Measurements from ENCODE around the gene C3orf18. TPM values are rescaled to one million over a fixed set of nuclear protein-coding genes. Genes with fewer than 3 reads are reported as not detected.

C3orf18 gene
- polyA plus RNA-seq, 1 donor (not counting 4 experiments of a cell fraction or from before 2014, with no cell fraction given): 1.4 TPM

DNA sequence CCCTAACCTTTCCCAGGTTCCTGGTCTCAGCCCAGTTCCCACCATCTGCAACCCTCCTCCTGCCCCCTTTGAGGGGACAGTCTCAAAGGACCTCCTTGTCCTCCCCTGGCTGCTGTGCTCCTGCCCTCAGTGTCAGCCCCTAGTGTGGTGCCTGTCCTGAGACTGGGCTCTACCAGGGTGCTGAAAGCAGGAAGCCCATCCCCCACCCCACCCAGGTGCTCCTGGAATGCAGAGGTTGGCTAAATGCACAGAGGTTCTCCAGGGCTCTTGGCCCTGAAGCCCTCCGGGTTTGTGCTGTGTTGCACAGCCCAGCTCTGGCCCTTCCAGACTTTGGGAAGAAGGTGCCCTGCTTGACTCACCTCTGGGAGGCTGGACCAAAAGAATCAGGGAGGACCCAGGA is 21.8 kb downstream of the C3orf18 start:
- dilution Hi-C loops (cut with MboI; ENCODE audit: extremely low pct_ligation_motif_present, low sequenced_read_pairs): no loop called here
- Histone ChIP-seq H3K9ac (ENCODE audit: control insufficient read depth, extremely low read depth, insufficient read depth, low read length) (no peak overlapping the region), H3K9me1 (ENCODE audit: control insufficient read depth, extremely low read depth, insufficient read depth, low read length) (no peaks in the 10 kb centered on the region), H3K9me3 (ENCODE audit: control insufficient read depth, low read depth, low read length) (no peaks in the 10 kb centered on the region), H3K79me2 (ENCODE audit: control insufficient read depth, insufficient read depth, low read length) (no peaks in the 10 kb centered on the region), H3K4me2 (ENCODE audit: control insufficient read depth, extremely low read depth, insufficient read depth, low read depth, low read length) (no peak overlapping the region), H3K4me1 (ENCODE audit: control insufficient read depth, extremely low read depth, insufficient read depth, low read length) (peaks cover 8% of the 10 kb centered on the region), H3K27me3 (ENCODE audit: control insufficient read depth, extremely low read depth, insufficient read depth, low read length) (peaks cover 6% of the 10 kb centered on the region), H3K27ac (ENCODE audit: control insufficient read depth, insufficient read depth, low read length) (no peak overlapping the region), H2AFZ (ENCODE audit: control insufficient read depth, low read length) (no peak overlapping the region), H3K4me3 (ENCODE audit: control insufficient read depth in 2 of 3, extremely low read depth in 1 of 3, insufficient read depth in 2 of 3, low read depth in 1 of 3, low read length in 3 of 3) (no peak overlapping the region), H3K36me3 (ENCODE audit: control insufficient read depth in 2 of 2, extremely low read depth in 1 of 2, insufficient read depth in 2 of 2, low read length in 2 of 2) (no peaks in the 10 kb centered on the region), H4K20me1 (ENCODE audit: control insufficient read depth, extremely low read depth, insufficient read depth, low read length) (no peaks in the 10 kb centered on the region)
- DNase-seq (ENCODE audit: low read depth, low spot score) (no peak), FAIRE-seq (no peak)
- TF ChIP-seq EZH2 (IDR thresholded peaks at IDR 0.05; ENCODE audit: low read length): no peak
- TF ChIP-seq, protein P1, sequence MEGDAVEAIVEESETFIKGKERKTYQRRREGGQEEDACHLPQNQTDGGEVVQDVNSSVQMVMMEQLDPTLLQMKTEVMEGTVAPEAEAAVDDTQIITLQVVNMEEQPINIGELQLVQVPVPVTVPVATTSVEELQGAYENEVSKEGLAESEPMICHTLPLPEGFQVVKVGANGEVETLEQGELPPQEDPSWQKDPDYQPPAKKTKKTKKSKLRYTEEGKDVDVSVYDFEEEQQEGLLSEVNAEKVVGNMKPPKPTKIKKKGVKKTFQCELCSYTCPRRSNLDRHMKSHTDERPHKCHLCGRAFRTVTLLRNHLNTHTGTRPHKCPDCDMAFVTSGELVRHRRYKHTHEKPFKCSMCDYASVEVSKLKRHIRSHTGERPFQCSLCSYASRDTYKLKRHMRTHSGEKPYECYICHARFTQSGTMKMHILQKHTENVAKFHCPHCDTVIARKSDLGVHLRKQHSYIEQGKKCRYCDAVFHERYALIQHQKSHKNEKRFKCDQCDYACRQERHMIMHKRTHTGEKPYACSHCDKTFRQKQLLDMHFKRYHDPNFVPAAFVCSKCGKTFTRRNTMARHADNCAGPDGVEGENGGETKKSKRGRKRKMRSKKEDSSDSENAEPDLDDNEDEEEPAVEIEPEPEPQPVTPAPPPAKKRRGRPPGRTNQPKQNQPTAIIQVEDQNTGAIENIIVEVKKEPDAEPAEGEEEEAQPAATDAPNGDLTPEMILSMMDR (optimal IDR thresholded peaks at IDR 0.05 in 1 of 3, IDR thresholded peaks at IDR 0.05 in 1 of 3, conservative IDR thresholded peaks at IDR 0.05 in 1 of 3; ENCODE audit: extremely low read depth in 1 of 3, insufficient read depth in 2 of 3, low read length in 3 of 3): no peak

DNA sequence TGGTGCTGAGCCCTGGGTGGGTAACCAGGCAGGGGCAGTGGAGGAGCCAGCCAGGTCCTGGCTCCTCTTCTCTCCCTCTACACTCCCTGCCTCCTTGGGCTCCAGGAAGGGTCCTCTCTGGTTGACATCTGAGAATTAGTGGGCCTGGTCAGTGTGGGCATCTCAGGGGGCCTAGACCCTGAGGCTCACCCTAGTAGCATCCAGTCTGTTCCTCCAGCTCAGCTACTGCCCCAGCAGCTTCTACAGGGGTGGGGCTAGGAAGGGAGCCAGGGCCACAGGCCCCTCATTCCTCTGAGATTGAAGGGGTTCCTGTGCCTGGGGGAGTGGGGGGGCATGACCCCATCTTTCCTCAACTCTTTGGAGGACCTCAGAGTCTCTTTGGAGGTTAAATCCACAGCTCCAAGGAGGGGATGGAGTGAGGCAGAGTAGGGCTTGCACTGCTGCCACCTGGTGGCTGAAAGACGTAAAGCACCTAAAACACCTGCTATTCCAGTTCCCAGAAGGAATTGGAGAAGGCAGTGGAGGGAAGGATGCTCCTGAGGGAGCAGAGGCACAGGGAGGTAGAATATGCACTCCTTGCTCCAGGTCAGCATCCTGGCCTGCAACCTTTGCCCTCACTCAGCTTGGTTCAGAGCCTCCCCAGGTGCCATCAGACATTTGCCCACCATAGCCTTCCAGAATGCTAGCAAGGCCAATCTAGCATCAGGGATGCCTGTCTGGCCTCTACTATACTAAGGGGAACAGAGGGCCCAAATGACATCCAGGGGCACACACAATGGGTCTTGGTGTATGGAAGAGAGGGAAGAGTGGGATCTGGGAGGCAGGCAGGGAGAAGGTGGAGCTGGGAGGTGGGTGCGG is 25.1 kb downstream of the C3orf18 start:
- Histone ChIP-seq H3K79me2 (ENCODE audit: control insufficient read depth, insufficient read depth, low read length) (no peaks in the 10 kb centered on the region), H3K4me3 (ENCODE audit: control insufficient read depth in 2 of 3, extremely low read depth in 1 of 3, insufficient read depth in 2 of 3, low read depth in 1 of 3, low read length in 3 of 3) (no peak overlapping the region), H4K20me1 (ENCODE audit: control insufficient read depth, extremely low read depth, insufficient read depth, low read length) (no peaks in the 10 kb centered on the region), H3K27ac (ENCODE audit: control insufficient read depth, insufficient read depth, low read length) (no peak overlapping the region), H3K9ac (ENCODE audit: control insufficient read depth, extremely low read depth, insufficient read depth, low read length) (no peak overlapping the region), H3K4me1 (ENCODE audit: control insufficient read depth, extremely low read depth, insufficient read depth, low read length) (peaks cover 12% of the 10 kb centered on the region), H2AFZ (ENCODE audit: control insufficient read depth, low read length) (no peak overlapping the region), H3K27me3 (ENCODE audit: control insufficient read depth, extremely low read depth, insufficient read depth, low read length) (peaks cover 22% of the 10 kb centered on the region), H3K36me3 (ENCODE audit: control insufficient read depth in 2 of 2, extremely low read depth in 1 of 2, insufficient read depth in 2 of 2, low read length in 2 of 2) (no peaks in the 10 kb centered on the region), H3K4me2 (ENCODE audit: control insufficient read depth, extremely low read depth, insufficient read depth, low read depth, low read length) (no peak overlapping the region), H3K9me3 (ENCODE audit: control insufficient read depth, low read depth, low read length) (no peaks in the 10 kb centered on the region), H3K9me1 (ENCODE audit: control insufficient read depth, extremely low read depth, insufficient read depth, low read length) (no peaks in the 10 kb centered on the region)
- TF ChIP-seq EZH2 (IDR thresholded peaks at IDR 0.05; ENCODE audit: low read length): no peak
- TF ChIP-seq, protein P1 (optimal IDR thresholded peaks at IDR 0.05 in 1 of 3, IDR thresholded peaks at IDR 0.05 in 1 of 3, conservative IDR thresholded peaks at IDR 0.05 in 1 of 3; ENCODE audit: extremely low read depth in 1 of 3, insufficient read depth in 2 of 3, low read length in 3 of 3): peak in 2 of 3 experiments; percentile 93 to 97
- FAIRE-seq (peak; percentile 95), DNase-seq (ENCODE audit: low read depth, low spot score) (no peak)
- dilution Hi-C loops (cut with MboI; ENCODE audit: extremely low pct_ligation_motif_present, low sequenced_read_pairs): no loop called here

Data from keratinocyte (primary cell).